Osteocyte (in vitro differentiated cells): ENCODE results near the gene OSBP. TPM values are rescaled to one million over a fixed set of nuclear protein-coding genes. Genes with fewer than 3 reads are reported as not detected.
"Not testable (repeated sequence)": the region's sequence is repeated elsewhere in the genome, so short reads cannot be mapped to it uniquely, and the experiment has no call there.

Experiments used
- DNase-seq: peaks from one replicate; pipeline ENCODE4 v3.0.0; 2021; ENCODE audit warnings: mixed read lengths; ENCODE audit not compliant: unreplicated experiment; ENCODE audit errors: extremely low spot score
- H3K27ac Mint-ChIP-seq: one replicate; pipeline ENCODE4 v1.8.0; 2021; ENCODE audit warnings: mild to moderate bottlenecking, mixed read lengths; ENCODE audit not compliant: unreplicated experiment
- H3K27me3 Mint-ChIP-seq: one replicate; pipeline ENCODE4 v1.8.0; 2021; ENCODE audit warnings: mixed read lengths; ENCODE audit not compliant: unreplicated experiment
- H3K36me3 Mint-ChIP-seq: one replicate; pipeline ENCODE4 v1.8.0; 2021; ENCODE audit warnings: mixed read lengths; ENCODE audit not compliant: unreplicated experiment
- H3K4me1 Mint-ChIP-seq: one replicate; pipeline ENCODE4 v1.8.0; 2021; ENCODE audit warnings: mixed read lengths; ENCODE audit not compliant: unreplicated experiment
- H3K4me3 Mint-ChIP-seq: one replicate; pipeline ENCODE4 v1.8.0; 2021; ENCODE audit warnings: mild to moderate bottlenecking, moderate library complexity, mixed read lengths; ENCODE audit not compliant: unreplicated experiment
- H3K9me3 Mint-ChIP-seq: one replicate; pipeline ENCODE4 v1.8.0; 2021; ENCODE audit warnings: mixed read lengths; ENCODE audit not compliant: unreplicated experiment
- CTCF ChIP-seq: fragments of 200-600 bp; sonication (generic); IDR thresholded peaks from 2 replicates; pipeline ENCODE4 v1.5.0; 2021; ENCODE audit warnings: antibody characterized with exemption, mild to moderate bottlenecking, moderate library complexity
- total RNA-seq: library from RNA; stranded (reverse); gene quantifications from 2 replicates; pipeline ENCODE4 v1.2.1, GENCODE V29; 2021

The OSBP gene
- total RNA-seq, 1 donor from 2014 or later, result 45.7 TPM

- Mint-ChIP-seq H3K9me3 (no peaks in the 10 kb centered on the region), H3K4me1 (peaks cover 14% of the 10 kb centered on the region), H3K27ac (no peak overlapping the region), H3K4me3 (no peak overlapping the region), H3K27me3 (no peaks in the 10 kb centered on the region), H3K36me3 (peaks cover 4% of the 10 kb centered on the region)
- DNase-seq, result no peak
- no peak for TF ChIP-seq CTCF
These were observed 14.4 kb upstream of the OSBP start for GRCh38 chr11:59629996-59630395.

DNA sequence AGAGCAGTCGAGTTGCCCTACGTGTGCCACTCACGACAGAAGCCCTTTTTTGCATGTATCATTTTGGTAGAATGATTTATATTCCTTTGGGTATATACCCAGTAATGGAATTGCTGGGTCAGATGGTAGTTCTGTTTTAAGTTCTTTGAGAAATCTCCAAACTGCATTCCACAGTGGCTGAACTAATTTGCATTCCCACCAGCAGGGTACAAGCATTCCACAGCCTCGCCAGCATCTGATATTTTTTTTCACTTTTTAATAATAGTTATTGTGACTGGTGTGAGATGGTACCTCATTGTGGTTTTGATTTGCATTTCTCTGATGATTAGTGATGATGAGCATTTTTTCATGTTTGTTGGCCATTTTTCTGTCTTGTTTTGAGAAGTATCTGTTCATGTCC, 11.4 kb upstream of the OSBP start:
- peak; percentile 53 for TF ChIP-seq CTCF
- H3K4me1 Mint-ChIP-seq, result peaks cover 14% of the 10 kb centered on the region
- H3K27me3 Mint-ChIP-seq, DNase-seq, H3K27ac Mint-ChIP-seq, H3K36me3 Mint-ChIP-seq, H3K4me3 Mint-ChIP-seq, H3K9me3 Mint-ChIP-seq: not testable (repeated sequence)

DNA sequence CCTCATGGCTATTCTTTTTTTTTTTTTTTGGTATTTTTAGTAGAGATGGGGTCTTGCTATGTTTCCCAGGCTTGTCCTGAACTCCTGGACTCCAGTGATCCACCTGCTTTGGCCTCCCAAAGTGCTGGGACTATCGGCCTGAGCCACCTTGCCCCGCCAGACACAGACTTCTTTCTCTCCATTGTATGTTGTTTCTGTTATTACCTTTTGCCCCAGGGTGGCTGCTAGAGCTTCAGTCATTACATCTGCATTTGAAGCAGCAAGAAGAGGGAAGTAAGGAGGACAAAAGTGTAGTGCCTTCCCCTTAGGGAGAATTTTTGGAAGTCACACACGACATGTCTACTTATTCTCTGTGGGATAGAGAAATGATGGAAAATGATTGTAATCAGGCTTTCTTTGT, 10.1 kb upstream of the OSBP start:
- Mint-ChIP-seq H3K9me3 (no peaks in the 10 kb centered on the region), H3K36me3 (peaks cover 1% of the 10 kb centered on the region), H3K4me1 (peaks cover 14% of the 10 kb centered on the region), H3K4me3 (no peak overlapping the region), H3K27me3 (no peaks in the 10 kb centered on the region), H3K27ac (no peak overlapping the region)
- TF ChIP-seq CTCF, result no peak
- no peak for DNase-seq

- H3K4me3 Mint-ChIP-seq, result no peak overlapping the region
- no peak for DNase-seq
- H3K27ac Mint-ChIP-seq, result no peak overlapping the region
- H3K27me3 Mint-ChIP-seq, result no peaks in the 10 kb centered on the region
- H3K9me3 Mint-ChIP-seq, result no peaks in the 10 kb centered on the region
- no peak for TF ChIP-seq CTCF
- H3K36me3 Mint-ChIP-seq, result no peaks in the 10 kb centered on the region
- peaks cover 24% of the 10 kb centered on the region for H3K4me1 Mint-ChIP-seq
These were observed 2.3 kb upstream of the OSBP start for GRCh38 chr11:59617876-59618275.

DNA sequence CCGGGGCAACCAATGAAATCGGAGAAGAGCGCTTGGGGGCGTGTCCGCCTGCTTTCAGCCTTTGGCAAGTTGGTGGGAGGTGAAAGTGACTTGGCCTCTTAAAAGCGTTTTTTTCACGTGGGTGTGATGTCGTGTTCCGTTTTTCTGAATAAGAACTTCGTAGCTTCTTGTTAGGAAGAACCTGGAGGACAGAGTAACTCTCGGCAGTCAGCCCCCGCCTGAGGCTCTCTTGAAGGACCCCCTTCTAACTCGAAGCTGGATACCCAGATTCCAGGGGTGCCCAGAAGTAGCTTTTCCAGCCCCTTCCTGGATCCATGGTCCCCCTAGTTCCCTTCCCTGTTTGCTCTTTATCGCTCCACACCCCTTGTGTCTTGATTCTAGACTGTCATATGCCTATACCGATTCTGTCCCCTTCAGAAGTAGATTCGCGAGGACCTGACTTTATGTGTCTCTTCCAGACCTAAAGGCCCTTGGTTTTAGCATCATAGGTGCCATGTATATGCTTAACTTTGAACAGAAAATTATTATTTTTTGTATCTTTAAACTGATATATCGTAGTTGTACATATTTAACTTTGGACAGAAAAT, 915 bp upstream of the OSBP start:
- H3K4me1 Mint-ChIP-seq, result peaks cover 38% of the 10 kb centered on the region
- peak overlapping the region; percentile 94 for H3K27ac Mint-ChIP-seq
- H3K36me3 Mint-ChIP-seq, result no peaks in the 10 kb centered on the region
- DNase-seq, result peak; percentile 70
- peak overlapping the region; percentile 79 for H3K4me3 Mint-ChIP-seq
- no peak for TF ChIP-seq CTCF
- H3K9me3 Mint-ChIP-seq, result no peaks in the 10 kb centered on the region
- no peaks in the 10 kb centered on the region for H3K27me3 Mint-ChIP-seq
